Measurements from ENCODE around the gene ANAPC13.

- TF ChIP-seq CTCF (IDR thresholded peaks at IDR 0.05; ENCODE audit: poor library complexity) (no peak), EZH2 (IDR thresholded peaks at IDR 0.05; ENCODE audit: borderline replicate concordance) (no peak), EZH2phosphoT487 (IDR thresholded peaks at IDR 0.05; ENCODE audit: low read depth, severe bottlenecking, unreplicated experiment) (no peak)
Observed at GRCh38 chr3:134437211-134437752, 48.5 kb downstream of the ANAPC13 start.

All from hepatocyte (in vitro differentiated cells).